MM.1S (cell line): Measurements from ENCODE around the gene DSG2.

Experiments used
- EZH2 ChIP-seq: fragments of 300-600 bp; sonication (generic); optimal IDR thresholded peaks from 2 replicates; pipeline ENCODE3; 2017; ENCODE audit warnings: low read depth, mild to moderate bottlenecking, antibody characterized with exemption, low read length, mixed read lengths
- EZH2phosphoT487 ChIP-seq: fragments of 300-600 bp; sonication (generic); IDR thresholded peaks from 2 replicates; pipeline ENCODE4 v1.6.1; 2018; ENCODE audit warnings: antibody characterized with exemption, low read length
- TF ChIP-seq, protein P1 (sequence below): fragments of 300-600 bp; sonication (generic); IDR thresholded peaks from 2 replicates; pipeline ENCODE4 v1.5.1; 2016; ENCODE audit warnings: antibody characterized with exemption, low read length, mixed read lengths

DNA sequence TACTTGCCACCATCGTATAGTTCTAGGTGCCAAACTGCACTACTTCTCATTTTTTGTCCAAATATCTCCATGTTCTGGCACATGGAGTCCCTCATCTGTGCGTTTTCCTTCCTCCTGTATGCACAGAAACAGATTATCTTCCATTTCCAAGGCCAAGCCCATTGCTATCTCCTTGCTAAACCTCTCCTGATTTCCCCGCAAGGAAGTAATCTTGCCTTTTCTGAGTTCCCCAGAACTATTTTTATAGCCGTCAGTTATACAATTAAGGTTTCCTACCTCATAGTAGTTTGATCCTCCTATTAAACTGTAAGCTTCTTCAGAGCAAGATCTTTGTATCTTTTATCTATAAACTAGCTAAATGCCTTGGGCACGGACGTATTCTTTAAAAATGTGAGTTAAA is 7.2 kb downstream of the DSG2 start:
- no peak for TF ChIP-seq EZH2
- TF ChIP-seq, protein P1, sequence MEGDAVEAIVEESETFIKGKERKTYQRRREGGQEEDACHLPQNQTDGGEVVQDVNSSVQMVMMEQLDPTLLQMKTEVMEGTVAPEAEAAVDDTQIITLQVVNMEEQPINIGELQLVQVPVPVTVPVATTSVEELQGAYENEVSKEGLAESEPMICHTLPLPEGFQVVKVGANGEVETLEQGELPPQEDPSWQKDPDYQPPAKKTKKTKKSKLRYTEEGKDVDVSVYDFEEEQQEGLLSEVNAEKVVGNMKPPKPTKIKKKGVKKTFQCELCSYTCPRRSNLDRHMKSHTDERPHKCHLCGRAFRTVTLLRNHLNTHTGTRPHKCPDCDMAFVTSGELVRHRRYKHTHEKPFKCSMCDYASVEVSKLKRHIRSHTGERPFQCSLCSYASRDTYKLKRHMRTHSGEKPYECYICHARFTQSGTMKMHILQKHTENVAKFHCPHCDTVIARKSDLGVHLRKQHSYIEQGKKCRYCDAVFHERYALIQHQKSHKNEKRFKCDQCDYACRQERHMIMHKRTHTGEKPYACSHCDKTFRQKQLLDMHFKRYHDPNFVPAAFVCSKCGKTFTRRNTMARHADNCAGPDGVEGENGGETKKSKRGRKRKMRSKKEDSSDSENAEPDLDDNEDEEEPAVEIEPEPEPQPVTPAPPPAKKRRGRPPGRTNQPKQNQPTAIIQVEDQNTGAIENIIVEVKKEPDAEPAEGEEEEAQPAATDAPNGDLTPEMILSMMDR: no peak
- no peak for TF ChIP-seq EZH2phosphoT487
